SH-SY5Y (cell line): ENCODE results near the gene OSGIN1.

Experiments used
- GATA2 ChIP-seq: IDR thresholded peaks from 2 replicates; pipeline ENCODE4 v1.6.1; 2011; ENCODE audit warnings: mild to moderate bottlenecking, low read depth, low read length
- GATA3 ChIP-seq: IDR thresholded peaks from 2 replicates; pipeline ENCODE4 v1.6.1; 2011; ENCODE audit warnings: low read depth, mild to moderate bottlenecking, low read length, moderate library complexity

Gene OSGIN1

DNA sequence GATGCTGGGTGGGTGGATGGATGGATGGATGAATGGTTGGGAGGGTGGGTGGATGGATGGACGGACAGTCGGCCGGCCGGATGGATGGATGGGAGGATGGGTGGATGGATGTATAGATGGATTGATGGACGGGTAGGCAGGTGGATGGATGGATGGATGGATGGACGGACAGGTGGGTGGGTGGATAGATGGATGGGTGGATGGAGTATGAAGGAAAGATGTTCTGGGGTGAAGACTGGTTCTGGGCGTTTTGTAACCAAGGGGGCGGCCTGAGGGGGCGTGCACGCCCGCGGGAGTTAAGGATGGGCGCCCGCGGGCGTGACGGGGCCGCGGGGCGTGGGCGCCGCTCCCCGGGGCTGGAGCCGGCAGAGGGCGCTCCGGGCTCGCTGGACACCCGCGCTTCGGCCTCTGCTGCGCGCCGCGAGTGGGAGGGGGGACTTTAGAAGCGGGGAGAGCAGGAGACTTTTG, 14.8 kb downstream of the OSGIN1 start, which contains the start of gene NECAB2:
Gene NECAB2, plus strand, starts transcription at position 407 of the 468 bp plus-strand sequence. CDS start 405 bp downstream, outside the sequence.
- no peak for TF ChIP-seq GATA3
- TF ChIP-seq GATA2 = no peak

DNA sequence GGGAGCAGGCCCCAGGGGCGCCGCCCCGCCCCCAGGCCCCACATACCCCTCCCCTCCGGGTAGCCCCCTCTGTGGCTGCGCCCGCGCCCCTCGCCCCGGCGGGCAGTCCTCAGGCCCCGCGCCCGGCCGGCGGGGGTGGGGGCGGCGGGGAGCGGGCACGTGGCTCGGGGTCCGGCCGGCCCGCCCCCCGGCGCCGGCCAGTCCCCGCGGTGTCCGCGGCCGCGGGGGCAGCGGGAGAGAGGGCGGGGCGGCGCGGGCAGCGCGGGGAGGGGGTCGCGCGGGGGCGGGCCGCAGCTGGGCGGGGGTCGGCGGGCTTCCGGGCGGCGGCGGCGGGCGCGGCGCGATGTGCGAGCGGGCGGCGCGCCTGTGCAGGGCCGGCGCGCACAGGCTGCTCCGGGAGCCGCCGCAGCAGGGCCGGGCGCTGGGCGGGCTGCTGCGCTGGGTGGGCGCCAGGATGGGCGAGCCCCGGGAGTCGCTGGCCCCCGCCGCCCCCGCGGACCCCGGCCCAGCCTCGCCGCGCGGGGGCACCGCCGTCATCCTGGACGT, 15.3 kb downstream of the OSGIN1 start:
- TF ChIP-seq GATA3 (no peak), GATA2 (no peak)

DNA sequence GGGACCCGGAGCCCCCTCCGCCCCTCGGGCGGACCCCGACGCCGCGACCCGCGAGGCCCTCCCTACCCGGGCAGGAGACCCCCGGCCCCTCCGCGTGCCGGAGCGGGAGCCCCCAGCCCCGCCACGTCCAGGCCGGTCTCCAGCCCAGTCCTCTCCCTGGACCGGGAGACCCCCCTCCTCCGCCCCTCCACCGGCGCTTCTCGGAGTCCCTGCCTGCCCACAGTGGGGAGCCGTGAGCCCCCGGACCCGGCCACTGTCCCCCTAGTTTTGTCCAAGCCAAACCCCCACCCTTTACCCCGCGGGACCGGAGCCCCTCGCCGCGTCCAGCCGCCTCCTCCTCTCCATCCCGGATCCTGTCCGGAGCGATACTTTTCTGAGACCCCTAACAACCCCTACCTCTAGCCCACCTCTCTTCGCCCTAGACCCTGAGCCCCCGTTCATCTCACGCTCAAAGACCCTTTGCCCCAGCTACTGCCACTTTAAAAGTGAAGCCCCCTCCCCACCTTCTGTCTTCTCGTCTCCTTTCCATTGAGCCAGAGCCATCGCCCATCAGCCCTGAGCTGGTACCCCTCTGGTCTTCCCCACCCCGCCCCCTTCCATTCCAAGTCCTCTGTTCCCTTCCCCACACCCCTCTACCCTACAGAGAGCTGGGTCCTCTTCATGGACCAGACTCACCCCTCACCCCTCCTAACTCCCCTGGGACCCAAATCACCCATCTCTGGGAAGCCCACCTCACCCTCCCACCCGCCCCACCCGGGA, 16.0 kb downstream of the OSGIN1 start:
- TF ChIP-seq GATA3 (no peak), GATA2 (no peak)

DNA sequence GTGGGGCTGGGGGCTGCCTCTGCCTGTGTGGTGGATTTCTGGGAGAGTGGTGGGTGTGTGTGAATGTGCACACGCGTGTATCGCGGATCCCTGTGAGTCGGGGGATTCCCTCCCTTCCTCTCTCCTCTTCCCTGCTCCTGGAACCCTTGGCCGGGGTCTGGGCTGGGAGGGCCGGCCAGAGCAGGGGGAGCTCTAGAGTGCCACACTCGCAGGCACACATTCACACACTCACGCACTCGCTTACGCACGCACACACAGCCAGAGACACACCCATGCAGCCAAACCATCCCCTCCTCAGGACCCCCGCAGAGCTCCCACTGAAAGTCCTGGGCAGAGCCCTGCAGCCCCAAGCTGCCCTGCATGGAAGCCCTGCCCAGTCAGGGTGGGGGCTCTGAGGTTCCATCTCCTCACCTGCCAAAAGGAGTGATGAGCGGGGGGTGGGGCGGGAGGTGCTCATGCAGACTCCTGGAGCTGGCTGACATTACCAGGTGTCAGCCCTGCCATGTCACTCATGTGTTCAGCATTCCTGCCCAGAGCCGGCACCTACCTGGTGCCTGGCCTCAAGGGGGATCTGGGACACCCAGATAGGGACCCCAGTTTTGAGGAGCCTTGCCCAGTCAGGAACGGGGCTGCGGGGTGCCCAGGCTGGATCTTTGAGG, 16.9 kb downstream of the OSGIN1 start:
- TF ChIP-seq GATA2 (no peak), GATA3 (no peak)

DNA sequence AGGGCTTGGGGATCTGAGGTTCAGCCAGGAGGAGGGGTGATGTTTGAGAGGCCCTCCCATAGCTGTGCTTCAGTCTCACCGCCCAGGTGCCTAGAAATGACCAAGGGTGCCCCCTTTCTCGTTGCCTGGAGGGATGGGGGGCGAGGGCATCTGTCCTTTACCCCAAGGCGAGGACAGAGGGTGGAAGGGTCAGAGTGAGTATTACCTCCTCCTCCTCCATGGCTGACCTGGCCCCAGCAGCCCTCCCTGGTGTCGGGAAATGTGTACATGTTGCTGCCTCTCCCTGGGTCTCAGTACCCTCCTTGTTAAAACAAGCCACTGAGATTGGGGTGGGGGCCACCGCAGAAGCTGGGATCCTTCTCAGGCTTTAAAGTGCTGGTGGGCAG, 17.4 kb downstream of the OSGIN1 start:
- TF ChIP-seq GATA2 = no peak
- no peak for TF ChIP-seq GATA3

DNA sequence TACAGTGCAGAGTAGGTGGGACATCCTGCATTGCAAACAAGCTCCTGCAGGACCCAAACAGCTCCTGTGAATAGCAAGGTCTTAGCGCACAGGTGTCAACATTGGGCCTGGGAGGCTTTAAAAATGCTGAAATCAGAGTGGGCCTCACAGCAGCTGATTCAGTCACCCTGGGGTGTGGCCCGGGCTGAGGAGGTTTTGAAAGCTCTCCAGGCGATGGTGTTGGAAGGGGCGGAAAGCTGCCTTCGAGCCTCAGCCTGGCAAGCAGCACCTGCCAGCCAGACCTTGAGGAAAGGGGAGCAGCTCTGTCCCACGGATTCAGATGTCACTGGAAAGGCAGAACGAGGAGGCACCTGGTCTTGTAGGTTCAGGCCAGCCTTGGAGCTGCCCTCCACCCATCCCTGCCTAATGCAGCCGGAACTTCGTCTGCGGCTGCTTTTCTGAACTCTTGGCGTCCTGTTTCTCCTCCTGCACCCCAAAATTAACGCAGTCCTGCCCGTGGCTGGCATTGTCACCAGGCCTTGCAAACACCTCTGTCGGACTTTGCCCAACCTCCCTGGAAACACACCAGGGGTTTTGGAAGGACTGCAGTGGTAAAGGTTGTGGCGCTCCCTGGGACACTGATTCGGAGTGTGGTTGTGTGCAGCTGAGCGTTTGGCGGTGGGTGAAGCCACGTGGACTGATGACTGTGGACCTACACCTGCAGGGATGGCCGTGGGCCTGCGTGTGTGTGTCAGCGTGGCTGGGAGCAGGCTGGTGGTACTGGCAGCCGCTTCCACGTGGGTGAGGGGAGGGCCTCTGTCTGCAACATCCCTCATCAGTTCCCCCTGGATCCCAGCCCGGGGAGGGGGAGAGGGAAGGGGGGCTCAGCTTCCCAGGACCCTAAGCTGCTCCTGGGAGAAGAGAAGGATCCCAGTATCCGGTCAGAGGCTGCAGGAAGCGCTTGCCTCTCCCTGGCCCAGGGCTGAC, 18.4 kb downstream of the OSGIN1 start:
- TF ChIP-seq GATA3 = no peak
- no peak for TF ChIP-seq GATA2

DNA sequence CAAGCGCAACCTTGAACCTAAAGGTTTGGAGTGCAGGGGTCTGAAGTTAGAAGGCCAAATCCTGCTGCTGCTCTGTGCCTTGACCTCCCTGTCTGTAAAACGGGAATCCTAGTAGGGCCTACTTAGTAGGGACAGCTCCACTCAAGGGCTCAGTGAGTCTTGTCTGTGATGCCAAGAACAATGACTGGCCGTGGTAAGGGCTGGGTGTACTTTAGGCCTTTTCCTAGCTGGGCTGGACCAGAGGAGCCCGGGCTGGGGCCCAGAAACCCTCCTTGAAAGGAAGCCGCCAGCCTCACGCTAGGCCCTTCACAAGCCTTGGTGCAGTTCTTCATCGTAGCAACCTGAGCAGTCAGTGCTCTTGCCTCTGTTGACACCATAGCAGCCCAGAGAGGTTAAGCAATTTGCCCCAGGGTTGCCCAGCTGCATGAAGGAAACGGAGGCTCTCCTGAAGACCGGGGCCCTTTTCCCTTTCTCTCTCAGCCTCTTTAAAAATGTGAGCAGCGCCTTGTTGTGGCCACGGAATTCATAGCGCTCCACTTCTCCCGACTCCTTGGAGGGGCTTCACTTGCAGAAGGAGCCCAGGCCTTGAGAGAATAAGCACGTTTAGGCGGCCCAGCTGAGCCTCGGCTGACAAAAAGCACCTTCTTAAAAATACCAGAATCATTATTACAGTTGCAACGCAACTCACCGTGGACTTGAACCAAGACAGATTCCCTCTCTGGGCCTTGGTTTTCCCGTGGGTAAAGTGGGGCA, 19.4 kb downstream of the OSGIN1 start:
- TF ChIP-seq GATA3 (no peak), GATA2 (no peak)

DNA sequence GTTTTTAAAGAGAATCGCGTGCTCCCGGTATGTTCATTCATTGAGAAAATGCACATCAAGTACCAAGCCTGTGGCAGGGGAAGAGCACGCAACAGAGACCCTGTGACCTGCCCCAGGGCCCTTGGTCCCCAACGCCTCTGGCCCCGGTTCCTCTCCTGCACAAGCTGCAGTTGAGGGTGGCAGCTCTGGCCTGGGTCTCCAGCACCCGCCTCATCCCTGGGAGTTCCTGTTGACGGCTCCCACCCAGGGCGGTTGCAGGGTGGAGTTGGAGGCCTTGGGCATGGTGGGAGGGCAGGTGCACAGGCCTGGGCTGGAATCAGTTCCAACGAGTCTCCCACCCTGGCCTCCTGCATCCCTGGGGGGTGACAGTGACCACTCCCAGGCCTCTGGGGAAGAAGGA, 20.0 kb downstream of the OSGIN1 start:
- TF ChIP-seq GATA2 = no peak
- no peak for TF ChIP-seq GATA3

DNA sequence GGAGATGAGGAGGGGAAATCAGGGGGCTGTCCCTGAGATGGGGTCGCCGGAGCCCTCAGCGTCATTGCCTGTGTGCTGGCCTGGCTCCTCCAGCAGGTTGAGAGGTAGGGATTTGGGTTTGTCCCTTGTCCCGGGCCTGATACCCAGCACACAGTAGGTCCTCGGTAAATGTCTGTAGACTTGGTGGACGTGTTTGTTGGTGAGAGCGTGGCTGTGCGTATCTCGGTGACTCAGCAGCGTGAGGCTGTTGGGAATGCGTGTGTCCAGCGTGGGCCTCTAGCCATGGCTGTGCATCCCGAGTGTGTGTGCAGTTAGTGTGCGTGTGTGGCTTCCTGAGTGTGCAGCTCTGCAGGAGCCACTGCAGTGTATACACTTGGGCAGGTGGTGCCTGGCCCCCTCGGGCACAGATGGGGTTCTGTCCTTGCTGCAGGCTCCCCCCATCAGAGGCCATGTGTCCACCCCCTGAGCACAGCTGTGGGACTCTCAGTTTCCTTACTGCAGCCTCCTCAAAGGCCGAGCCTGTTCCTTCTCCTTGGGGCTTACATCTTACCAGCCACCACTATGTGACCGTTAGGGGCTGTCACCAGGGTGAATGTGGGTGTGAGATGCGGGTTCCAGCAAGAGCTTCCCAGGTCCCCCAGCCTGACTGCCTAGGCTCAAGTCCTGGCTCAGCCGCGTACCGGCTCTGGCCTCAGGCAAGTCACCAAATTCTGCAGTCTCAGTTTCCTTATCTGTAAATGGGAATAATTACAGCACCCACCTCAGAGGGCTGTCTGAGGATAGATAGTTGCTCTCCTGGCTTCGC, 20.7 kb downstream of the OSGIN1 start:
- TF ChIP-seq GATA3 (no peak), GATA2 (no peak)

DNA sequence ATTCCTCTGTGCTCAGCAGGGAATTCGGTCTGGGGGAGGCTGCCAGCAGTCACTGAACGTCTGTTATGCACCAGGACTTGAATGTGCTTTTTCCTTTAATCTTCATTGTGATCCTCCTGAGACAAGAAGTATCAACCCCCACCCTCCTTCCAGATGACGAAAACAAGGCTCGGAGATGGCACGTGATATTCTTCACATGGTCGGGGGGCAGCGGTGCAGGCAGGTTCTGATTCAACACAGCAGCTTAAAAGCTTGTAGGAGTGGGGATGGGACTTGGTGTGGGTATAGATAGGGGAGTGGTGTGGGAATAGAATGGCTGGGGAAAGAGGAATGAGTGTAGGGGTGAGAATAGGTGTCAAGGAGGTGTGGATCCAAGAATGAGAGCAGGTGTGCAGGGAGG, 21.4 kb downstream of the OSGIN1 start:
- TF ChIP-seq GATA3 (no peak), GATA2 (no peak)

DNA sequence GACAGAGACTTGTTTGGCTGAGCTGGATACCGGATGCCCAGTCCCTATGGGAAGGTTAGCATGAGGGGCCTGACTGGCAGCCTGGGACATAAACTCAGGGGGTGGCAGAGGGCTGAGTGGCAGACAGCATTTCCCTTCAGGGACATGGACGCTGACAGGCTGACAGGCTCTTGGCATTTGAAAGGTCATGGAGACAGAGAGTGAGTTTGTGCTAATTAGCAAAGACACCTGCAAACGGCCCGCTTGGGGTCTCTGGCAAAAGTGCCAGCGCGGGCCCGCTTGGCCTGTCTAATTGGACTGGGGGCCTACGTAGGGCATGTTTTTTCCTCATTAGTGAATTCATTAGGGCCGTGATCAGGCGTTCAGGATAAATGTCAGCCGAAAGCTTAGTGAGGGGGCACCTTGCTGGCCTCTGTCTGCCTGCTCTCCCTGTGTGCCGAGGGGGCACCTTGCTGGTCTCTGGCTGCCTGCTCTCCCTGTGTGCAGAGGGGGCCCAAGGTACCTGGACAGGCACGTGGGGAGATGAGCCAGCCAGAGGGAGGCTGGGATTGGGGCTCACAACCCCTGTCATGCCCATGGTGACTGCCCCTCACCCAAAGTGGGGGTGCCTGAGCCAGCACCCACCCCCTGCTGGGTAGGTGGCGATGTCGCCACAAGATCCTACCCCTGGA, 22.7 kb downstream of the OSGIN1 start:
- no peak for TF ChIP-seq GATA2
- TF ChIP-seq GATA3 = no peak
